ENCODE data around the gene ZNF821.

ZNF821 gene

DNA sequence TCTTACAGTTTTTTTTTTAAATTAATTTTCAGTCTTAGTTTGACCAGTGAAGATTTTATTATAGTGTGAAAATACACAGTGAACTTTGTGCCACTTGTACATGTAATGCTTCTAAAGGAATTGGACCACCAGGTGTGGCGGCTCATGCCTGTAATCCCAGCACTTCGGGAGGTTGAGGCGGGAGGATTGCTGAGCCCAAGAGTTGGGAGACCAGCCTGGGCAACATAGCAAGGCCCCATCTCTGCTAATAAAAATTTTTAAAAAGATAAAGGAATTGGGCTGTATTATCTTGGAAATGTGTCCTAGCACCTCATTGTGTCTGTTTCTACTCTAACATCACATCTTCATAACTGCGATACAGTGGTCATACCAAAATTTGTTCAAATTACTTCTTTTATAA lies 15.2 kb upstream of the ZNF821 start:
- Histone ChIP-seq H3K27me3 (replicated peaks) (no peaks in the 10 kb centered on the region), H3K36me3 (replicated peaks) (no peaks in the 10 kb centered on the region), H3K27ac (no peak overlapping the region), H3K4me3 (ENCODE audit: low read depth, low read length) (no peak overlapping the region)
- DNase-seq, result no peak
- in situ Hi-C loops (cut with HindIII; ENCODE audit: low pct_ligation_motif_present, low sequenced_read_pairs), result no loop called here
- TF ChIP-seq, protein P1, sequence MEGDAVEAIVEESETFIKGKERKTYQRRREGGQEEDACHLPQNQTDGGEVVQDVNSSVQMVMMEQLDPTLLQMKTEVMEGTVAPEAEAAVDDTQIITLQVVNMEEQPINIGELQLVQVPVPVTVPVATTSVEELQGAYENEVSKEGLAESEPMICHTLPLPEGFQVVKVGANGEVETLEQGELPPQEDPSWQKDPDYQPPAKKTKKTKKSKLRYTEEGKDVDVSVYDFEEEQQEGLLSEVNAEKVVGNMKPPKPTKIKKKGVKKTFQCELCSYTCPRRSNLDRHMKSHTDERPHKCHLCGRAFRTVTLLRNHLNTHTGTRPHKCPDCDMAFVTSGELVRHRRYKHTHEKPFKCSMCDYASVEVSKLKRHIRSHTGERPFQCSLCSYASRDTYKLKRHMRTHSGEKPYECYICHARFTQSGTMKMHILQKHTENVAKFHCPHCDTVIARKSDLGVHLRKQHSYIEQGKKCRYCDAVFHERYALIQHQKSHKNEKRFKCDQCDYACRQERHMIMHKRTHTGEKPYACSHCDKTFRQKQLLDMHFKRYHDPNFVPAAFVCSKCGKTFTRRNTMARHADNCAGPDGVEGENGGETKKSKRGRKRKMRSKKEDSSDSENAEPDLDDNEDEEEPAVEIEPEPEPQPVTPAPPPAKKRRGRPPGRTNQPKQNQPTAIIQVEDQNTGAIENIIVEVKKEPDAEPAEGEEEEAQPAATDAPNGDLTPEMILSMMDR (IDR thresholded peaks at IDR 0.05; ENCODE audit: low read depth, low read length, missing control alignments), result no peak

GRCh38 chr16:71896764-71897368 lies 12.9 kb upstream of the ZNF821 start:
- no peak overlapping the region for H3K27ac ChIP-seq
- TF ChIP-seq, protein P1 (IDR thresholded peaks at IDR 0.05; ENCODE audit: low read depth, low read length, missing control alignments), result no peak
- in situ Hi-C loops (cut with HindIII; ENCODE audit: low pct_ligation_motif_present, low sequenced_read_pairs), result no loop called here
- peak overlapping the region; percentile 91 for H3K4me3 ChIP-seq (ENCODE audit: low read depth, low read length)
- no peaks in the 10 kb centered on the region for H3K36me3 ChIP-seq (replicated peaks)
- no peak for DNase-seq
- no peaks in the 10 kb centered on the region for H3K27me3 ChIP-seq (replicated peaks)

DNA sequence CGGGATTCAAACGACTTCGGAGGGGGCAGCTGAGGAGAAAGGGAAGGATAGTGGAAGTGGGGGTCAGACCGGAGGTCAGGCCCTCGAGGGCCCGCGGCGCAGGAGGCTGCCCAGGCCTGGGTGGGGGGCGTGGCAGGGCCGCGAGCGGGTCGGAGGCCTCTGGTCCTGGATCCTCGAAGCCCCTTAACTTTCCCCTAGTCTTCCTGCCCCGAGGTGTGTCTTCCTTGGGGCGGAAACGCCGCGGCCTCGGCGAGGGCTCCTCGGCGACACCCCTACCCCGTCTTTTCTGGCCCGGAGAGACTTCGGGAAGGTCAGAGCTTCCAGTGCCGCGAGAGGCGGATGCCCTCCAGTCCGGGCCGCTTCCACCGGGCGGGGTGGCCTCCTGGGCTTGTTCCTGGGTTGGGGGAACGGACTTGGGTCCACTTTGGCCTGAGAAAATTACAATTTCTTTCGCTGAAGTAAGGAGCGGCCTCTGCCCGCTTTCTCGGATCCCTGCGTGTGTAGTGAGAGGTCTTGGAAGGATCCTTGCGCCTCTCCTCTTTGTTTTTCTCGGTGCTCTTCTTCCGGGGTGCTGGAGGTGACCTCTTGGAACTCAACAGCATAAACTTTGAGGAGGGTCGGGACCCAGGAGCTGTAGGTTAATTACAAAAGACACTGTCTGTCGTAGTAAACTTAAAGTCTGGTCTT lies 11.8 kb upstream of the ZNF821 start:
- Histone ChIP-seq H3K27me3 (replicated peaks) (no peaks in the 10 kb centered on the region), H3K36me3 (replicated peaks) (no peaks in the 10 kb centered on the region), H3K4me3 (ENCODE audit: low read depth, low read length) (peak overlapping the region; percentile 91), H3K27ac (peak overlapping the region; percentile 91)
- DNase-seq, result peak; percentile 20
- in situ Hi-C loops (cut with HindIII; ENCODE audit: low pct_ligation_motif_present, low sequenced_read_pairs), result no loop called here
- TF ChIP-seq, protein P1 (IDR thresholded peaks at IDR 0.05; ENCODE audit: low read depth, low read length, missing control alignments), result no peak

GRCh38 chr16:71894921-71895678 lies 11.1 kb upstream of the ZNF821 start, which contains the start of gene IST1:
Gene IST1, plus strand, starts transcription at chr16:71895531. Its CDS starts 20,110 bp downstream, at chr16:71915641.
- in situ Hi-C loops (cut with HindIII; ENCODE audit: low pct_ligation_motif_present, low sequenced_read_pairs), result no loop called here
- TF ChIP-seq, protein P1 (IDR thresholded peaks at IDR 0.05; ENCODE audit: low read depth, low read length, missing control alignments), result no peak
- no peaks in the 10 kb centered on the region for H3K27me3 ChIP-seq (replicated peaks)

GRCh38 chr16:71894229-71894920 lies 10.4 kb upstream of the ZNF821 start:
- peak; percentile 59 for DNase-seq
- TF ChIP-seq, protein P1 (IDR thresholded peaks at IDR 0.05; ENCODE audit: low read depth, low read length, missing control alignments), result peak; percentile 24
- Histone ChIP-seq H3K4me3 (ENCODE audit: low read depth, low read length) (peak overlapping the region; percentile 91), H3K36me3 (replicated peaks) (no peaks in the 10 kb centered on the region), H3K27me3 (replicated peaks) (no peaks in the 10 kb centered on the region), H3K27ac (peak overlapping the region; percentile 91)
- in situ Hi-C loops (cut with HindIII; ENCODE audit: low pct_ligation_motif_present, low sequenced_read_pairs), result no loop called here

More at GRCh38 chr16:71894921-71895678, 11.1 kb upstream of the ZNF821 start, which contains the start of gene IST1:
- Histone ChIP-seq H3K27ac (peak within 1 kb of the TSS; percentile 91), H3K4me3 (ENCODE audit: low read depth, low read length) (peak within 1 kb of the TSS; percentile 91), H3K36me3 (replicated peaks) (no peaks in the 10 kb centered on the region)
- peak; percentile 98 for DNase-seq
